C4-2B (cell line): ENCODE results near the gene ZNF830.

Source experiments
- H3K27ac ChIP-seq: fragments of 450-650 bp; 2 replicates; pipeline ENCODE4 v1.5.1; 2017
- CTCF ChIP-seq: fragments of 450-650 bp; conservative IDR thresholded peaks from 2 replicates; pipeline ENCODE4 v1.5.1; 2017; ENCODE audit warnings: mild to moderate bottlenecking
- ZFX ChIP-seq: fragments of 450-650 bp; IDR thresholded peaks from 2 replicates; pipeline ENCODE4 v1.6.1; 2017

ZNF830 gene

GRCh38 chr17:35002876-35003551 lies 41.7 kb downstream of the ZNF830 start:
- no peak for TF ChIP-seq ZFX
- no peak for TF ChIP-seq CTCF
- peak overlapping the region; percentile 6 for H3K27ac ChIP-seq

- TF ChIP-seq CTCF (no peak), ZFX (no peak)
- no peak overlapping the region for H3K27ac ChIP-seq
These were observed 42.4 kb downstream of the ZNF830 start for GRCh38 chr17:35003778-35004177.

- no peak overlapping the region for H3K27ac ChIP-seq
- TF ChIP-seq ZFX (no peak), CTCF (no peak)
These were observed 45.0 kb downstream of the ZNF830 start for GRCh38 chr17:35006345-35006744.

- H3K27ac ChIP-seq = no peak overlapping the region
- TF ChIP-seq ZFX (no peak), CTCF (no peak)
These were observed 45.6 kb downstream of the ZNF830 start for GRCh38 chr17:35006961-35007360.

GRCh38 chr17:35010093-35010492 lies 48.8 kb downstream of the ZNF830 start:
- no peak for TF ChIP-seq ZFX
- TF ChIP-seq CTCF = no peak
- no peak overlapping the region for H3K27ac ChIP-seq

GRCh38 chr17:35011671-35012216 lies 50.4 kb downstream of the ZNF830 start:
- H3K27ac ChIP-seq = no peak overlapping the region
- no peak for TF ChIP-seq CTCF
- no peak for TF ChIP-seq ZFX
